ENCODE measurements around the gene KSR2.

KSR2 gene

GRCh38 chr12:117563007-117563406 lies 405.8 kb downstream of the KSR2 start:
- DNase-seq, result no peak

- DNase-seq, result no peak
Observed at GRCh38 chr12:117561990-117562389, 406.8 kb downstream of the KSR2 start.

GRCh38 chr12:117559978-117560377 lies 408.8 kb downstream of the KSR2 start:
- DNase-seq, result no peak

- no peak for DNase-seq
Observed at GRCh38 chr12:117555889-117556288, 412.9 kb downstream of the KSR2 start.

DNA sequence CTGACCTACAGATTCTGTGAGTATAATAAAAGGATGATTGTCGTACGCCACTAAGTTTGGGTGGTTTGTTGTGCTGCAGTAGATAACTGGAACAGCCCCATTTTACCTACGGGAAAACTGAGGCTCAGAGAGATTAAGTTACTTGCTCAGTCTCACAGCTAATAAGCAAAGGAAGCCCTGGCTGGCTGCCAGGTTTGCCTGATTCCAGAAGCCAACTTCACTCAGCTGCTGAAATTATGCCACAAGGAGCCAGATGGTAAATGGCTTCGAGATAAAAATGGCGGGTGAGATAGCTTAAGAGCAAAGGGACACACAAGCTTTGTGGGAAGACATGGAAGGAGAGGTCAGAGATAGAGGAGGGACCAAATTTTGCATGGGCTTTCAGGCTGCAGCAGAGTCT lies 415.8 kb downstream of the KSR2 start:
- no peak for DNase-seq

DNA sequence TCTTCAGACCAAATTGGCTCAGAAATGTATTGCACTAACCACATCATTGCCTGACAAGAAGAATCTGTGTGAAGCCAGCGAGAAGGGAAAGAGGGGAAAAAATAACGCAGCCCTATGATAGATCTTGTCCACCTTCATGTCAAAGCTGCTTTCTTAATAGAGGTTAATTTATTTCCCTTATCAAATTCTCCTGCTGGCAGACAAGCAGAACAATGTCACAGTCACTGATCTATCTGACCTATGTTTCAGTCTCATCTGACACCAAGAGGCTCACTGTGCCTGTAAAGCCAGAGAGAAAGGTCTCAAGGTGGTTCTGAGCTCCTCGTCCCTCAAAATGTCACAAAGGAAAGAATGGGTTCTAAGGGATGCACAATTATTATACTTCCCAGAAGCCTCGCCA lies 417.1 kb downstream of the KSR2 start:
- no peak for DNase-seq

DNA sequence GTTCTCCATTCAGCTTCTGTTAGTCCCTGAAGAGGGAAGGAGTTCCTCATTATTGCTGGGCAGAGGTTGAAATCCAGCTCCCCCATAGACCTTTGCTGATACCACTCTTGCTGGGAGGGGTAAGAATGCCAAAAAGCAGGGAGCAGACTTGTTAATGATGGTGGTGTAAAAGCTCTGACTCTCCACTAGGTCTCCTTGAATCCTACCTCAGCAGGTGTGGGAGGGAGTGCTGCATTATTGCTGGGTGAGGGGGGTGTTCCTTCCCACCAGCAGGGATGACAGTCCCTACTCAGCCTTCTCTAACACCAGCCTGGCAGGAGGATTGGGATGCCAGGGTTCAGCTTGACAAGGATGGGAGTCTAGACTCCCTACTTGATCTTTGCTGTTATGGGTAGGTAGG lies 421.6 kb downstream of the KSR2 start:
- no peak for DNase-seq

- DNase-seq, result no peak
Observed at GRCh38 chr12:117545216-117545615, 423.6 kb downstream of the KSR2 start.

- DNase-seq, result no peak
Observed at GRCh38 chr12:117540011-117540410, 428.8 kb downstream of the KSR2 start.

GRCh38 chr12:117538926-117539325 lies 429.9 kb downstream of the KSR2 start:
- no peak for DNase-seq

DNA sequence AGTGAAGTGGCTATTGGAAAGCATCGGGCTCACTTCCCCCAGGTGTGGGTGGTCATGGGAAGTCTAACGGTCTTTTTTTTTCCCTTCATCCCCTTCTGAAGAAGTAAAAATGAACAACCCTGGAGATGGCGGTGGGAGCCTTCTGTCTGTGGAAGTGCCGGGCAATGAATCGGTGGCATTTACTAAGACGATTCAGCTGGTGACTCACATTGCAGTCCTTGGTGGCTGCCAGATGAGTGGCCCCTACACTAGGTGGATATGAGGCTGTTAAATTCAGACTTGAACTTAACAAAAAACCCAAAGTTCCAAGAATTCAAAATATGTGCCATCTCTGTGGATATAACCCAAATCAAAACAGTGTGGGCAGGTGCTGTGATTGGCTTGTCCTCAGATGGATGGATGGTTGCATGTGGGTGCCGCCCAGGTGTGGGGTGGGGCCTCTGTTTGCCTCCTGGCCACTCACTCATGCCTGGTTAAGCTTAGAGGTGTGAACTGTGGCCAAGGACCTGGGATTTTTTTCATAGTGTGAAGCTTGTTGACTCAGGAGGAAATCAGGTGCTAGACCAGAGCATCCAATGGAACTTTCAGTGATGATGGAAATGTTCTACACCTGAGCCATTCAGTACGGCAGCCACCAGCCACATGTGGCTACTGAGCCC lies 430.6 kb downstream of the KSR2 start:
- no peak for DNase-seq

- no peak for DNase-seq
Observed at GRCh38 chr12:117533687-117534086, 435.1 kb downstream of the KSR2 start.

DNA sequence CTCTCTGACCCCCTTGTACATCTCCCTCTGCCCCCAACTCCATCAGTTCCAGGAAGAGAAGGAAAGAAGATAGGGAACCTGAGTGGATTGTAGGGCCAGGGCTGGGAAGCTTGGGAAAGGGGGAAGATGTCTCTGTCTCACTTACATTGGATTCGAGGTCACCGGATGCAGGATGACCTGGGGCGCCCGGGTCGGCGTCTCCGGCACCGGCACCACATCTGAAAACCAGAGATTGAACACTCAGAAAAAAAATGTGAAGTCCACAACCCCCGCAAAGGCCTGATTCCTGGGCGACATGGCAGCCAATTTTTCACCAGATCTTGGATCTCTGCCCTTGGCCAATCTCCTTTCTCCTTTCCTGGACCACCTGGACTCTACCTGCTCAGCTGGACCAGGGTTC lies 438.0 kb downstream of the KSR2 start:
- DNase-seq, result no peak

DNA sequence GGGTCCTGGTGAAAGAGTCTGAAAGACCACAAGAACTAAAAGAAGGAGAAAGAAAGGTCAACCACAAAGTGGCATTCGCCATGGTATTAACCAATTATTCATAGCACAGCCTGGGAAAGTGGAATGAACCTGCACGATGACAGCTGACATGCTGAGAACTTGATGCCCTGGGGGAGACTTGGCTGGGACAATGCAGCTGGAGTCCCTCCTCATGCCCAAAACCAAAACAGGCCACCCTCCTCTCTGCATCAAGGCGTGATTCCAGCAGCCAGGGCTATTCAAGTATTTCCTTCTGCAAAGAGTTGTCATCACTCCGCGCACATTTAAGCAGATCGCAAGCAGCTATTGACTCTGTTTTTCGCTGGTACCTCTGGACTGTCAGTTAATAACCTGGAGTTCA lies 440.3 kb downstream of the KSR2 start:
- no peak for DNase-seq

GRCh38 chr12:117527479-117527855 lies 441.3 kb downstream of the KSR2 start:
- no peak for DNase-seq

- no peak for DNase-seq
Observed at GRCh38 chr12:117526757-117527478, 441.9 kb downstream of the KSR2 start.

- DNase-seq, result no peak
Observed at GRCh38 chr12:117525766-117526165, 443.0 kb downstream of the KSR2 start.

DNA sequence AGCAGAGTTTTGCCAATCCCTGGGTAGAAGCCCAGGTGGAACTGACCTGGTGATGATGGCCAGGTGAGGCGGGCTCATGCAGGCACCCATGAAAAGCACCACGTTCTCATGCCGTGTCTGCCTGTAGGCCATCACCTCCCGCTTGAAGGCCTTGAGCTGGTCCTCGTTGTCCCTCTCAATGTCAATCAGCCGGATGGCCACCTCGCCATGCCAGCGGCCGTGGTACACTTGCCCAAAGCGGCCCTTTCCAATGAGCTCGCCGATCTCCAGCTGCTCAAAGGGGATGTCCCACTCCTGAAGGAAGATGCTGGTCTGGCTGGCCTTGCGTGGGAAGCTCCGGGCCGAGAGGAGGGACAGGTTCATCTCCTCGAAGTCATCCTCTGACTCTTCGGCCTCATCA lies 444.0 kb downstream of the KSR2 start:
- DNase-seq, result no peak

- no peak for DNase-seq
Observed at GRCh38 chr12:117523971-117524370, 444.8 kb downstream of the KSR2 start.

- no peak for DNase-seq
Observed at GRCh38 chr12:117522559-117522958, 446.2 kb downstream of the KSR2 start.

GRCh38 chr12:117521867-117522266 lies 446.9 kb downstream of the KSR2 start:
- no peak for DNase-seq

DNA sequence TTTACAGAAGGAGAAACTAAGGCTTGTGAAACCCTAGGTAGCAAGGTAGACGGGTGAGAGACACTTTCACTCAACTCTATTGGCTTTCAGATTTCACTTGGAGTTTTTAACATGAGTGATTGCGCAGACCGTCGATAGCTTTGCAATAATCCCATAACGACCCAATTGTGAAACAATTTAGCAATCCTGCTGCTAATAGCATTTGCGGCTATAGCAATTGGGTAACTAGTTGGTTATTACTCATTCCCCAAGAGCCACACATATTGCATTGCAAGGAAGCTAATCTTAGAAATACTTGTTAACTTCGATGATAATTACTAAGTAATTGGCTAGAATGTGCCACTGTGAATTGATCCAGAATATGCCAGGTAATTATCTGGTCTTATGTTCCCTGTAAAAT lies 447.4 kb downstream of the KSR2 start:
- DNase-seq, result no peak

DNA sequence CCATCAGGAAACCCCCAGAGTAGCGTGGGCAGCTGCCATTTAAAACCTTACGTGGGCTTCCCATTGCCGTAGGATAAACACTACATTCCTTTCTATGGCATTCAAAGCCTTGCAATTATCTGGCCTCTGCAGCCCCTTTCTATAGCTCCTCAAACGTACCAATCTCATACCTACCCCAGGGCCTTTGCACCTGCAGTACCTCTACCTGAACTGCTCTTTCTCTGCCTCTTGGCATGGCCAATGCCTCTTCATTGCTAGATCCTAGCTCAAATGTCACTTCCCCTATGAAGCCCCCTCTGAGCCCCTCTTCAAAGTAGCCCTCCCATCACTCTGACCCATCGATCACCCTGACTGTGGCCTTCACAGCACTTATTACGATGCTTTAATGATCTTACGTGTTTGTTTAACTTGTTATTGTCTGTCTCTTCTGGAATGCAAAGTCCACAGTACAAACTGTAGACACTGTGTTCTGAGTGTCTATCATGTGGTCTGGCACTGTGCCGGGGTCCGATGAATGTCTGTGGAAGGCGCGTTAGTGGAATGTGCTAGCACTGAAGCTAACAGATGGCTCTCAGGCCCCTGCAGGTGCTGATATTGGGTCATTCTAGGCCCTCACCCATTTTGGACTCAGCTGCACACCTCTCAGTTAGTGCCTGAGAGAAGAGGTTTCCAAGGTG lies 450.1 kb downstream of the KSR2 start:
- DNase-seq, result no peak

GRCh38 chr12:117517219-117517739 lies 451.5 kb downstream of the KSR2 start:
- no peak for DNase-seq
